H9 (cell line): ENCODE results near the gene HS6ST3. TPM values are rescaled to one million over a fixed set of nuclear protein-coding genes. Genes with fewer than 3 reads are reported as not detected.

Experiments used
- DNase-seq: peaks from one replicate; pipeline ENCODE4 v3.0.0-alpha.2; 2017
- H2AFZ ChIP-seq: one replicate; pipeline ENCODE4 v1.6.1; 2013; ENCODE audit warnings: mild to moderate bottlenecking, low read length, control low read depth, moderate library complexity
- H2AK5ac ChIP-seq: 2 replicates; pipeline ENCODE4 v1.6.1; 2013; ENCODE audit warnings: low read length, control low read depth, mixed read lengths; ENCODE audit not compliant: insufficient read length
- H2BK120ac ChIP-seq: one replicate; pipeline ENCODE4 v1.6.1; 2013; ENCODE audit warnings: low read depth, mild to moderate bottlenecking, low read length, control low read depth, inconsistent platforms; ENCODE audit not compliant: poor library complexity, severe bottlenecking
- H2BK12ac ChIP-seq: 2 replicates; pipeline ENCODE4 v1.6.1; 2013; ENCODE audit warnings: low read length, control low read depth, mixed read lengths, low read depth; ENCODE audit not compliant: insufficient read length
- H2BK15ac ChIP-seq: 2 replicates; pipeline ENCODE4 v1.6.1; 2013; ENCODE audit warnings: low read depth, low read length, control low read depth
- H2BK20ac ChIP-seq: one replicate; pipeline ENCODE4 v1.6.1; 2013; ENCODE audit warnings: low read depth, mild to moderate bottlenecking, low read length, control low read depth, inconsistent platforms; ENCODE audit not compliant: poor library complexity, severe bottlenecking
- H2BK5ac ChIP-seq: 2 replicates; pipeline ENCODE4 v1.6.1; 2013; ENCODE audit warnings: low read length, control low read depth, mixed read lengths; ENCODE audit not compliant: insufficient read length
- H3K14ac ChIP-seq: 2 replicates; pipeline ENCODE4 v1.6.1; 2013; ENCODE audit warnings: low read length, control low read depth; ENCODE audit not compliant: insufficient read depth
- H3K18ac ChIP-seq: 2 replicates; pipeline ENCODE4 v1.6.1; 2013; ENCODE audit warnings: low read depth, mild to moderate bottlenecking, mixed read lengths, low read length, control low read depth; ENCODE audit not compliant: insufficient read length
- H3K23ac ChIP-seq: 2 replicates; pipeline ENCODE4 v1.6.1; 2013; ENCODE audit warnings: low read length, control low read depth, mixed read lengths, low read depth; ENCODE audit not compliant: insufficient read length
- H3K23me2 ChIP-seq: 2 replicates; pipeline ENCODE4 v1.6.1; 2013; ENCODE audit warnings: low read depth, mild to moderate bottlenecking, mixed read lengths, low read length, control low read depth; ENCODE audit not compliant: insufficient read length, poor library complexity, severe bottlenecking
- H3K27ac ChIP-seq: 2 replicates; pipeline ENCODE4 v1.5.1; 2013; ENCODE audit warnings: low read length, control low read depth, mixed read lengths, low read depth; ENCODE audit not compliant: insufficient read length
- H3K27me3 ChIP-seq: 2 replicates; pipeline ENCODE4 v1.6.1; 2013; ENCODE audit warnings: low read length, control low read depth, inconsistent platforms; ENCODE audit not compliant: insufficient read depth
- H3K4ac ChIP-seq: 2 replicates; pipeline ENCODE4 v1.6.1; 2013; ENCODE audit warnings: low read depth, mild to moderate bottlenecking, control low read depth, inconsistent platforms, low read length, moderate library complexity
- H3K4me1 ChIP-seq: 2 replicates; pipeline ENCODE4 v1.6.1; 2013; ENCODE audit warnings: low read length, control low read depth, inconsistent platforms; ENCODE audit not compliant: insufficient read depth
- H3K4me2 ChIP-seq: 2 replicates; pipeline ENCODE4 v1.6.1; 2013; ENCODE audit warnings: low read length, control low read depth, mixed read lengths; ENCODE audit not compliant: insufficient read length, insufficient read depth
- H3K56ac ChIP-seq: 2 replicates; pipeline ENCODE4 v1.6.1; 2013; ENCODE audit warnings: low read depth, mild to moderate bottlenecking, mixed read lengths, low read length, control low read depth; ENCODE audit not compliant: insufficient read length
- H3K79me1 ChIP-seq: 2 replicates; pipeline ENCODE4 v1.6.1; 2013; ENCODE audit warnings: low read depth, mild to moderate bottlenecking, moderate library complexity, low read length, control low read depth, inconsistent platforms; ENCODE audit not compliant: insufficient read depth, poor library complexity, severe bottlenecking
- H3K79me2 ChIP-seq: 2 replicates; pipeline ENCODE4 v1.6.1; 2013; ENCODE audit warnings: low read length, control low read depth, inconsistent platforms; ENCODE audit not compliant: insufficient read depth
- H3K9ac ChIP-seq: 2 replicates; pipeline ENCODE4 v1.6.1; 2013; ENCODE audit warnings: low read length, control low read depth, mixed read lengths; ENCODE audit not compliant: insufficient read length; ENCODE audit errors: extremely low read depth
- H3K9me3 ChIP-seq: one replicate; pipeline ENCODE4 v1.6.1; 2013; ENCODE audit warnings: low read depth, low read length, inconsistent platforms; ENCODE audit not compliant: control insufficient read depth
- H3T11ph ChIP-seq: one replicate; pipeline ENCODE4 v1.6.1; 2013; ENCODE audit warnings: mild to moderate bottlenecking, low read length, control low read depth, inconsistent platforms
- H4K20me1 ChIP-seq: one replicate; pipeline ENCODE4 v1.6.1; 2013; ENCODE audit not compliant: control insufficient read depth, insufficient read length, insufficient read depth
- H4K5ac ChIP-seq: 2 replicates; pipeline ENCODE4 v1.6.1; 2013; ENCODE audit warnings: low read depth, mild to moderate bottlenecking, mixed read lengths, low read length, control low read depth; ENCODE audit not compliant: insufficient read length
- H4K8ac ChIP-seq: replicated peaks from 2 replicates; pipeline ENCODE4 v1.6.1; 2013; ENCODE audit warnings: low read length, control low read depth, mixed read lengths, low read depth; ENCODE audit not compliant: insufficient read length
- H4K91ac ChIP-seq: 2 replicates; pipeline ENCODE4 v1.6.1; 2013; ENCODE audit warnings: low read depth, mild to moderate bottlenecking, moderate library complexity, mixed read lengths, low read length, control low read depth; ENCODE audit not compliant: insufficient read length
- H3K27ac Mint-ChIP-seq, 3 experiments: 2 replicates in 2 of 3; 3 replicates in 1 of 3; pipeline ENCODE4 v1.8.0; 2020 to 2021; ENCODE audit warnings: mixed read lengths in 3 of 3, mild to moderate bottlenecking in 1 of 3, moderate library complexity in 1 of 3
- H3K27me3 Mint-ChIP-seq: 2 replicates; pipeline ENCODE4 v1.8.0; 2021; ENCODE audit warnings: low read depth, mild to moderate bottlenecking, moderate library complexity, mixed read lengths
- H3K36me3 Mint-ChIP-seq, 3 experiments: 2 replicates in 2 of 3; 3 replicates in 1 of 3; pipeline ENCODE4 v1.8.0; 2020 to 2021; ENCODE audit warnings: low read depth in 3 of 3, mixed read lengths in 3 of 3; ENCODE audit not compliant: insufficient read depth in 1 of 3
- H3K4me1 Mint-ChIP-seq, 2 experiments: 2 replicates each; pipeline ENCODE4 v1.8.0; 2020; ENCODE audit warnings: mixed read lengths in 2 of 2
- H3K4me3 Mint-ChIP-seq, 2 experiments: 2 replicates in 1 of 2; 3 replicates in 1 of 2; pipeline ENCODE4 v1.8.0; 2020 to 2021; ENCODE audit warnings: mild to moderate bottlenecking in 2 of 2, mixed read lengths in 2 of 2, moderate library complexity in 1 of 2
- H3K9me3 Mint-ChIP-seq, 2 experiments: 2 replicates in 1 of 2; 3 replicates in 1 of 2; pipeline ENCODE4 v1.8.0; 2020; ENCODE audit warnings: mild to moderate bottlenecking in 2 of 2, mixed read lengths in 2 of 2, moderate library complexity in 1 of 2
- CTCF ChIP-seq: fragments of 200-600 bp; sonication (generic); conservative IDR thresholded peaks from 3 replicates; pipeline ENCODE4 v1.8.0; 2021; ENCODE audit warnings: antibody characterized with exemption, mild to moderate bottlenecking
- WGBS: extraction: QIAGEN DNeasy Blood & Tissue Kit; methylation state at CpG from one replicate; pipeline ENCODE4 v1.1.7; 2013; ENCODE audit warnings: missing lambda C conversion rate, low lambda C conversion rate, mixed read lengths; ENCODE audit not compliant: insufficient read length; ENCODE audit errors: extremely low coverage; 5-methylcytosine and 5-hydroxymethylcytosine counted together
- total RNA-seq: library from RNA; stranded (reverse); gene quantifications from 2 replicates; pipeline ENCODE4 v1.2.1, GENCODE V29; 2021

HS6ST3 gene
- total RNA-seq, 1 experiment from 2014 or later: 0.44 TPM

GRCh38 chr13:96646101-96646500, 556.2 kb downstream of the HS6ST3 start:
- Histone ChIP-seq H2BK12ac (no peak overlapping the region), H2AFZ (no peak overlapping the region)

More at GRCh38 chr13:96646101-96646500, 556.2 kb downstream of the HS6ST3 start:
- whole genome bisulfite sequencing: no CpG with 5 or more reads among the region's 3 CpGs
- Mint-ChIP-seq H3K36me3 (peaks cover 0 to 6% (median 5%) of the 10 kb centered on the region in 3 experiments; a peak in 4 of 7 replicates), H3K27ac (no peak overlapping the region), H3K4me1 (no peaks in the 10 kb centered on the region), H3K9me3 (peaks cover 9 to 14% of the 10 kb centered on the region in 2 experiments; a peak in 4 of 5 replicates), H3K4me3 (no peak overlapping the region), H3K27me3 (no peaks in the 10 kb centered on the region)
- no peak overlapping the region for H4K91ac ChIP-seq
- no peak overlapping the region for H2BK20ac ChIP-seq
- no peak for TF ChIP-seq CTCF
- no peaks in the 10 kb centered on the region for H3K79me1 ChIP-seq
- no peak overlapping the region for H3K4me2 ChIP-seq
- H3K79me2 ChIP-seq: no peaks in the 10 kb centered on the region
- H3K27ac ChIP-seq: no peak overlapping the region
- no peaks in the 10 kb centered on the region for H4K20me1 ChIP-seq
- no peak overlapping the region for H3K9ac ChIP-seq
- no peak overlapping the region for H3K4ac ChIP-seq
- H3K14ac ChIP-seq: no peak overlapping the region
- H3K27me3 ChIP-seq: no peaks in the 10 kb centered on the region
- no peak overlapping the region for H3K56ac ChIP-seq
- no peak overlapping the region for H3K23ac ChIP-seq
- no peak overlapping the region for H2BK15ac ChIP-seq
- DNase-seq: no peak
- no peaks in the 10 kb centered on the region for H3K9me3 ChIP-seq
- H2BK5ac ChIP-seq: no peak overlapping the region
- H4K5ac ChIP-seq: no peak overlapping the region
- no peak overlapping the region for H4K8ac ChIP-seq
- H3T11ph ChIP-seq: no peak overlapping the region
- H3K4me1 ChIP-seq: no peaks in the 10 kb centered on the region
- no peak overlapping the region for H2BK120ac ChIP-seq
- H3K23me2 ChIP-seq: no peaks in the 10 kb centered on the region
- no peak overlapping the region for H2AK5ac ChIP-seq
- H3K18ac ChIP-seq: no peak overlapping the region
